ENCODE results near the gene NAA20.

The NAA20 gene

DNA sequence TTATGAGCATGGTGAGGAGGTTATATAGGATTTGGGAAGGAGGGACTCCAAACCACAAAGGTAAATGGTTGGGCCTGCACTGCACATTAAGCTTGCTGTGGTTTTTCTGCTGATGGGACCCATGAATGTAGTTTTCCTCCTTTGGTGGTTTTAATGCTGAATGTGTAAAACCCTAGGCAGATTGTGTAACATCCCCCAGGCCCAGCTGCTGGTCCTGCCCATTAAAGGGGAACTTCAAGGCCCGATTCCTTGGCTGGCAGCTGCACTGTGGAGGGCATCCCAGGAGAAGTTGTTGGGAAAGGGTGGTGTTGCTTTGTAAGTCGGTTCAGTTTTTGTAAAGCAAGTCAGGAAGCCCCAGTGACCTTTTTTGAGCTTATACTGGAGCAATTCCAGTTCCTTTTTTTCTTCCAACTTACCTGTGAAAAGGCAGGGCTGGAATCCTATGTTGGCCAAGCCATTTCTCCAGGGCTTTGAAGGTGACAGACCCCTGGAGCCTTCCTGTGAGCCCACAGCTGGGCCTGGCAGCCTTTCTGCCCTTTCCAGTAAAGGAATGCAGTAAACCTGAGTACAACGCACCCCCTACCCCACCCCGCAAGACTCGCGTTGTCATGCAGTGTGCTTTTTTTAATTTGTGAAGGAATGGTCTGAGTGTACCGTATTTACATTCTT lies 43.1 kb upstream of the NAA20 start:
- peaks cover 85% of the 10 kb centered on the region for H3K4me1 ChIP-seq (ENCODE audit: low read depth, poor library complexity, severe bottlenecking)
- no peak overlapping the region for H2AFZ ChIP-seq (ENCODE audit: low read depth)
- no peaks in the 10 kb centered on the region for H3K27me3 ChIP-seq (ENCODE audit: insufficient read depth, low read depth)
- no peak overlapping the region for H3K4me3 ChIP-seq (IDR thresholded peaks at IDR 0.05; ENCODE audit: insufficient read depth, low read depth, low read length)
- H3K36me3 ChIP-seq (ENCODE audit: insufficient read depth) = no peaks in the 10 kb centered on the region
- H3K27ac ChIP-seq = peak overlapping the region; percentile 28; the same call in 1 of the 2 replicates
- peak overlapping the region; percentile 57 for H3K4me2 ChIP-seq
- TF ChIP-seq, protein P1, sequence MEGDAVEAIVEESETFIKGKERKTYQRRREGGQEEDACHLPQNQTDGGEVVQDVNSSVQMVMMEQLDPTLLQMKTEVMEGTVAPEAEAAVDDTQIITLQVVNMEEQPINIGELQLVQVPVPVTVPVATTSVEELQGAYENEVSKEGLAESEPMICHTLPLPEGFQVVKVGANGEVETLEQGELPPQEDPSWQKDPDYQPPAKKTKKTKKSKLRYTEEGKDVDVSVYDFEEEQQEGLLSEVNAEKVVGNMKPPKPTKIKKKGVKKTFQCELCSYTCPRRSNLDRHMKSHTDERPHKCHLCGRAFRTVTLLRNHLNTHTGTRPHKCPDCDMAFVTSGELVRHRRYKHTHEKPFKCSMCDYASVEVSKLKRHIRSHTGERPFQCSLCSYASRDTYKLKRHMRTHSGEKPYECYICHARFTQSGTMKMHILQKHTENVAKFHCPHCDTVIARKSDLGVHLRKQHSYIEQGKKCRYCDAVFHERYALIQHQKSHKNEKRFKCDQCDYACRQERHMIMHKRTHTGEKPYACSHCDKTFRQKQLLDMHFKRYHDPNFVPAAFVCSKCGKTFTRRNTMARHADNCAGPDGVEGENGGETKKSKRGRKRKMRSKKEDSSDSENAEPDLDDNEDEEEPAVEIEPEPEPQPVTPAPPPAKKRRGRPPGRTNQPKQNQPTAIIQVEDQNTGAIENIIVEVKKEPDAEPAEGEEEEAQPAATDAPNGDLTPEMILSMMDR (conservative IDR thresholded peaks at IDR 0.05; ENCODE audit: low read depth, low read length) = no peak
- H3K9ac ChIP-seq = no peak overlapping the region
- no peaks in the 10 kb centered on the region for H4K20me1 ChIP-seq (ENCODE audit: insufficient read depth)
- no peaks in the 10 kb centered on the region for H3K79me2 ChIP-seq (ENCODE audit: insufficient read depth, low read depth)

DNA sequence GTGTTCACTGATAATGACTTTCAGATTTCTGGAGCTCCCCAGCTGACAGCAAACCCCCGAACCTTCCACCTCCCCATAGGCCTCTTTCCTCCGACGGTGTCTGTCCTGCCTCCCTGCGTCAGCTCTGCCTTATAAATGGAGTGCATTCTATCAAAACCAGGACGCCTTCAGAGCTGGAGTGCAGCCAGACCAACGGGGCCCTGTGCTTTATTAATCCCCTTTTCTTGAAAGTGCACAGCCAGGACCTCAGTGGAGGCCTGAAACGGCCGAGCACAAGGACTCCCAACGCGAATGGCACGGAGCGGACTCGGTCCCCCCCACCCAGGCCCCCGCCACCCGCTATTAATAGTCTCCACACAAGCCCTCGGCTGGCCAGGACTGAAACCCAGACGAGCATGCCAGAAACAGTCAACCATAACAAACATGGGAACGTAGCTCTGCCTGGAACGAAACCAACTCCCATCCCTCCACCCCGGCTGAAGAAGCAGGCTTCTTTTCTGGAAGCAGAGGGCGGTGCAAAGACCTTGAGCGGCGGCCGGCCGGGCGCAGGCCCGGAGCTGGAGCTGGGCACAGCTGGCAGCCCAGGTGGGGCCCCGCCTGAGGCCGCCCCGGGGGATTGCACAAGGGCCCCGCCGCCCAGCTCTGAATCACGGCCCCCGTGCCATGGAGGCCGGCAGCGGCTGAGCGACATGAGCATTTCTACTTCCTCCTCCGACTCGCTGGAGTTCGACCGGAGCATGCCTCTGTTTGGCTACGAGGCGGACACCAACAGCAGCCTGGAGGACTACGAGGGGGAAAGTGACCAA lies 42.3 kb upstream of the NAA20 start:
- H3K4me3 ChIP-seq (IDR thresholded peaks at IDR 0.05; ENCODE audit: insufficient read depth, low read depth, low read length) = no peak overlapping the region
- H3K79me2 ChIP-seq (ENCODE audit: insufficient read depth, low read depth) = no peaks in the 10 kb centered on the region
- no peaks in the 10 kb centered on the region for H4K20me1 ChIP-seq (ENCODE audit: insufficient read depth)
- no peak overlapping the region for H3K9ac ChIP-seq
- no peak overlapping the region for H2AFZ ChIP-seq (ENCODE audit: low read depth)
- H3K36me3 ChIP-seq (ENCODE audit: insufficient read depth) = no peaks in the 10 kb centered on the region
- H3K27ac ChIP-seq = peak overlapping the region; percentile 28; the same call in 1 of the 2 replicates
- no peaks in the 10 kb centered on the region for H3K27me3 ChIP-seq (ENCODE audit: insufficient read depth, low read depth)
- peaks cover 79% of the 10 kb centered on the region for H3K4me1 ChIP-seq (ENCODE audit: low read depth, poor library complexity, severe bottlenecking)
- peak overlapping the region; percentile 57; the same call in 1 of the 2 replicates for H3K4me2 ChIP-seq
- TF ChIP-seq, protein P1 (conservative IDR thresholded peaks at IDR 0.05; ENCODE audit: low read depth, low read length) = no peak

DNA sequence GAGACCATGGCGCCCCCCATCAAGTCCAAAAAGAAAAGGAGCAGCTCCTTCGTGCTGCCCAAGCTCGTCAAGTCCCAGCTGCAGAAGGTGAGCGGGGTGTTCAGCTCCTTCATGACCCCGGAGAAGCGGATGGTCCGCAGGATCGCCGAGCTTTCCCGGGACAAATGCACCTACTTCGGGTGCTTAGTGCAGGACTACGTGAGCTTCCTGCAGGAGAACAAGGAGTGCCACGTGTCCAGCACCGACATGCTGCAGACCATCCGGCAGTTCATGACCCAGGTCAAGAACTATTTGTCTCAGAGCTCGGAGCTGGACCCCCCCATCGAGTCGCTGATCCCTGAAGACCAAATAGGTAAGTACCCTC lies 41.7 kb upstream of the NAA20 start:
- Histone ChIP-seq H3K4me2 (no peak overlapping the region), H4K20me1 (ENCODE audit: insufficient read depth) (no peaks in the 10 kb centered on the region), H3K4me1 (ENCODE audit: low read depth, poor library complexity, severe bottlenecking) (peaks cover 73% of the 10 kb centered on the region), H3K79me2 (ENCODE audit: insufficient read depth, low read depth) (no peaks in the 10 kb centered on the region), H3K36me3 (ENCODE audit: insufficient read depth) (no peaks in the 10 kb centered on the region), H3K4me3 (IDR thresholded peaks at IDR 0.05; ENCODE audit: insufficient read depth, low read depth, low read length) (no peak overlapping the region), H3K9ac (no peak overlapping the region), H3K27me3 (ENCODE audit: insufficient read depth, low read depth) (no peaks in the 10 kb centered on the region), H3K27ac (no peak overlapping the region), H2AFZ (ENCODE audit: low read depth) (no peak overlapping the region)
- TF ChIP-seq, protein P1 (conservative IDR thresholded peaks at IDR 0.05; ENCODE audit: low read depth, low read length) = no peak

DNA sequence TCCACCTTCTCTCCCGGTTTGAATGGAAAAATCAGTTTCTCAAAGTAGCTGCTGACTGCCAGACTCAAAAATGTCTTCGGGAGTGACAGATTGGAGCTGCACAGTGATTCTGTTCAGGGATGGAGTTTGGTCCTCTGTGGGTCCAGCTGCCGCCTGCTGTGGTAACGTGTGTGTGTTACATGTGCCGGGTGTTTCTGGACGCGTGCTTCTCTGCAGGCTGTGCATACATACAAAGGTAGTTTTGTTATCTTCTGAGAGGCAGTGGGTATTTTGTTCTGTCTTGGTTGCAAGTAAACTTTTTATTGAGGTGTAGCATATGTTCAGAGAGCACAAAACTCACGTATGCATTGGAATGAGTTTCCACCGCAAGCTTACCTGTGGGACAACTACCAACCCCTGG lies 41.3 kb upstream of the NAA20 start:
- Histone ChIP-seq H3K79me2 (ENCODE audit: insufficient read depth, low read depth) (no peaks in the 10 kb centered on the region), H3K27ac (no peak overlapping the region), H2AFZ (ENCODE audit: low read depth) (no peak overlapping the region), H3K9ac (no peak overlapping the region), H3K4me1 (ENCODE audit: low read depth, poor library complexity, severe bottlenecking) (peaks cover 68% of the 10 kb centered on the region), H3K27me3 (ENCODE audit: insufficient read depth, low read depth) (no peaks in the 10 kb centered on the region), H3K4me3 (IDR thresholded peaks at IDR 0.05; ENCODE audit: insufficient read depth, low read depth, low read length) (no peak overlapping the region), H4K20me1 (ENCODE audit: insufficient read depth) (no peaks in the 10 kb centered on the region), H3K4me2 (peak overlapping the region; percentile 88; the same call in 1 of the 2 replicates), H3K36me3 (ENCODE audit: insufficient read depth) (no peaks in the 10 kb centered on the region)
- TF ChIP-seq, protein P1 (conservative IDR thresholded peaks at IDR 0.05; ENCODE audit: low read depth, low read length) = no peak

Measured in KMS-11 (cell line).